Peyer's patch (tissue), 4 donors: ENCODE data around the gene FOXC1.

Experiments
- CTCF ChIP-seq, 6 experiments: fragments of 450-650 bp in 4 of 6; fragments of 200-600 bp in 2 of 6; sonication (generic) in 1 of 6; IDR thresholded peaks; one replicate each; pipeline ENCODE4 v1.5.1; 2017 to 2019; ENCODE audit warnings: antibody characterized with exemption in 6 of 6, mild to moderate bottlenecking in 3 of 6, moderate library complexity in 1 of 6
- POLR2A ChIP-seq, 2 donors: fragments of 450-650 bp; IDR thresholded peaks; one replicate each; pipeline ENCODE4 v1.5.1; 2017; ENCODE audit warnings: antibody characterized with exemption in 2 of 2, mild to moderate bottlenecking in 2 of 2, moderate library complexity in 2 of 2

GRCh38 chr6:1623769-1624057 lies 14.0 kb downstream of the FOXC1 start:
- TF ChIP-seq POLR2A (IDR thresholded peaks at IDR 0.05), result no peak
- TF ChIP-seq CTCF (IDR thresholded peaks at IDR 0.05), result no peak
